ENCODE measurements around the gene CAPN15. TPM values are rescaled to one million over a fixed set of nuclear protein-coding genes. Genes with fewer than 3 reads are reported as not detected.

The CAPN15 gene
- total and polyA plus RNA-seq, 9 of the 15 experiments (the other 6 are each of a cell fraction or from before 2014, with no cell fraction given) = 0.62 to 111 (median 14.2) TPM

GRCh38 chr16:589658-590187 lies 62.2 kb downstream of the CAPN15 start, which contains the start of gene RAB40C (continued):
- TF ChIP-seq MEIS2 (IDR thresholded peaks at IDR 0.05; ENCODE audit: partially characterized antibody) (peak; percentile 31), BRD4 (IDR thresholded peaks at IDR 0.05) (no peak), ZBTB7A (IDR thresholded peaks at IDR 0.05; ENCODE audit: borderline replicate concordance, control insufficient read depth, low read depth, low read length) (peak; percentile 29; the same call in 1 of the 2 replicates), MYC (IDR thresholded peaks at IDR 0.05; ENCODE audit: low read depth, low read length) (0 out of 2 replicates have a peak, but pooled peaks have one; percentile 30), MYC (CRISPR knock-in tag; IDR thresholded peaks at IDR 0.05; ENCODE audit: borderline replicate concordance, low read depth) (0 out of 2 replicates have a peak, but pooled peaks have one; percentile 10), MEF2A (IDR thresholded peaks at IDR 0.05; ENCODE audit: control insufficient read depth, low read depth, low read length) (no peak), ELF1 (tag; IDR thresholded peaks at IDR 0.05) (no peak), PHF21A (IDR thresholded peaks at IDR 0.05; ENCODE audit: borderline replicate concordance, low read depth) (no peak), ZNF217 (CRISPR knock-in tag; IDR thresholded peaks at IDR 0.05) (no peak), ZFPM2 (CRISPR knock-in tag; IDR thresholded peaks at IDR 0.05) (no peak), RBM39 (optimal IDR thresholded peaks at IDR 0.05; ENCODE audit: low read depth, low read length) (no peak), DMBX1 (CRISPR knock-in tag; IDR thresholded peaks at IDR 0.05; ENCODE audit: borderline replicate concordance) (no peak), VEZF1 (CRISPR knock-in tag; IDR thresholded peaks at IDR 0.05) (peak; percentile 88), PML (IDR thresholded peaks at IDR 0.05; ENCODE audit: low read length) (no peak), ELF4 (CRISPR knock-in tag; IDR thresholded peaks at IDR 0.05) (peak; percentile 43; the same call in 1 of the 2 replicates), RB1 (IDR thresholded peaks at IDR 0.05; ENCODE audit: low read depth) (peak; percentile 1; the same call in 1 of the 2 replicates), PRDM10 (IDR thresholded peaks at IDR 0.05; ENCODE audit: partially characterized antibody) (peak; percentile 81), NR2C2 (CRISPR knock-in tag; IDR thresholded peaks at IDR 0.05) (no peak), NR2C2 (tag; IDR thresholded peaks at IDR 0.05) (0 out of 2 replicates have a peak, but pooled peaks have one; percentile 1), WHSC1 (IDR thresholded peaks at IDR 0.05; ENCODE audit: low read length) (no peak), FOXK2 (conservative IDR thresholded peaks at IDR 0.05 in 1 of 2, IDR thresholded peaks at IDR 0.05 in 1 of 2; ENCODE audit: low read depth in 2 of 2) (0 out of 4 replicates have a peak, but pooled peaks of 1 of the 2 experiments have one; percentile 11), PKNOX1 (IDR thresholded peaks at IDR 0.05) (peak; percentile 100), RBM34 (IDR thresholded peaks at IDR 0.05; ENCODE audit: borderline replicate concordance, insufficient read depth, low read length) (no peak), SP1 (CRISPR knock-in tag; IDR thresholded peaks at IDR 0.05) (peak; percentile 87)

All from K562 (cell line).